Stomach (tissue), 4 donors: ENCODE measurements around the gene TAS2R39.

Source experiments
- CTCF ChIP-seq, 7 experiments: fragments of 450-650 bp in 4 of 7; fragments of 200-600 bp in 3 of 7; sonication (generic) in 3 of 7; IDR thresholded peaks; one replicate each; pipeline ENCODE4 v1.5.1; 2016 to 2019; ENCODE audit warnings: antibody characterized with exemption in 7 of 7, control low read depth in 2 of 7, mild to moderate bottlenecking in 1 of 7
- POLR2A ChIP-seq, 4 donors: fragments of 450-650 bp; IDR thresholded peaks; one replicate each; pipeline ENCODE4 v1.6.1; 2016; ENCODE audit warnings: antibody characterized with exemption in 4 of 4, control low read depth in 2 of 4, mild to moderate bottlenecking in 1 of 4, moderate library complexity in 1 of 4

DNA sequence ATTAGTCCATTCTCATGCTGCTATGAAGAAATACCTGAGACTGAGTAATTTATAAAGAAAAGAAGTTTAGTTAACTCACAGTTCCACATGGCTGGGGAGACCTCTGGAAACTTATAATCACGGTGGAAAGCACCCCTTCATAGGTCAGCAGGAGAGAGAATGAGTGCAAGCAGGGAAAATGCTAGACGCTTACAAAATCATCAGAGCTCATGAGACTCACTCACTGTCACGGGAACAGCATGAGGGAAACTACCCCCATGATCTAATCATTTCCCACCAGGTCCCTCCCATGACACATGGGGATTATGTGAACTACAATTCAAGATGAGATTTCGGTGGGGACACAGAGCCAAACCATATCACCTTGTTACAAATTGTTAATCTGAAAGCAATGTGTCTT, 15.8 kb downstream of the TAS2R39 start:
- TF ChIP-seq CTCF (IDR thresholded peaks at IDR 0.05) = no peak
- TF ChIP-seq POLR2A (IDR thresholded peaks at IDR 0.05) = no peak
